ENCODE data around the gene ALG10B.
"Not testable (repeated sequence)": the region's sequence is repeated elsewhere in the genome, so short reads cannot be mapped to it uniquely, and the experiment has no call there.

ALG10B gene

GRCh38 chr12:38332814-38333213, 16.2 kb downstream of the ALG10B start:
- H3K4me3 ChIP-seq (ENCODE audit: low read depth, low read length), result no peak overlapping the region
- no peaks in the 10 kb centered on the region for H3K4me1 ChIP-seq
- TF ChIP-seq CTCF (IDR thresholded peaks at IDR 0.05; ENCODE audit: low read depth, low read length), result no peak
- no peaks in the 10 kb centered on the region for H3K36me3 ChIP-seq
- H3K9me3 ChIP-seq, result no peaks in the 10 kb centered on the region
- no peaks in the 10 kb centered on the region for H3K27me3 ChIP-seq
- no peak for DNase-seq

DNA sequence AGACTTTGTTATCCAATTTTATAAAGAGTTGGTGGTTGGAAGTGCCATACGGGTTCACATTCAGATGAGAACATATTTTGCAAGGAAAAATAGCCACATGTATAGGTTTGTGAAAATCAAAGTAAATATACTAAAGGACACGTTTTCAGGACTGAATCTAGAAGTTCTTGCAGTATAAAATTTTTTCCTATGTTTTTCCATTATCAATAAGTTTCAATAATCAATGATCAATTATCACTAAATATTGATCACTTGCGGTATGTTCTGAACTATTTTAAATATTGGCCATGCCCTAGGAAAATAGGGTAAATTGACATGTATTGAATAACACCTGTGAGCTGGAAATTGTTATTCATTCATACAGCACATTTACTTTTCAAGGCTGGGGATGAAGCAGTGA, 25.9 kb downstream of the ALG10B start:
- Histone ChIP-seq H3K27me3 (no peaks in the 10 kb centered on the region), H3K36me3 (no peaks in the 10 kb centered on the region), H3K4me1 (no peaks in the 10 kb centered on the region), H3K9me3 (no peaks in the 10 kb centered on the region), H3K4me3 (ENCODE audit: low read depth, low read length) (no peak overlapping the region)
- DNase-seq, result no peak
- no peak for TF ChIP-seq CTCF (IDR thresholded peaks at IDR 0.05; ENCODE audit: low read depth, low read length)

DNA sequence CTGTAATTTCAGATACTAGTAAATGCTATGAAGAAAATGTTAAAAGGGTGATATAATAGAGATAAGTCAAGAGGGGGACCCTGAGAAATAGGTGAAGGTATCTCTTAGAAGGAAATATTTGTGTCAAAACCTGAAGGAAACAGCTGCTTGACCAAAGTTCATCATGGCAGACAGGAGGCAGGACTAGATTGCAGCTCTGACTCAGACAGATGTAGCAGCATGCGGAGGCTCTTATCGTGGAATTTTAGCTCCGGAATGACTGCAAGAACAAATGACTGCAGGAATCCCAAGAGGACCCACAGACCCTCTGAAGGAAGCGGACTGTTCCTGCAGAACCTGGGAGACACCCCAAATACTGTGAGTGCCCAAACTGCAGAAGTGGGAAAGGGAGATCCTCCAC, 26.7 kb downstream of the ALG10B start:
- H3K36me3 ChIP-seq; H3K4me3 ChIP-seq (ENCODE audit: low read depth, low read length); DNase-seq; H3K27me3 ChIP-seq; H3K9me3 ChIP-seq; H3K4me1 ChIP-seq: not testable (repeated sequence)

GRCh38 chr12:38343916-38344315, 27.3 kb downstream of the ALG10B start:
- DNase-seq; H3K27me3 ChIP-seq; H3K9me3 ChIP-seq; H3K4me1 ChIP-seq; H3K36me3 ChIP-seq; H3K4me3 ChIP-seq (ENCODE audit: low read depth, low read length): not testable (repeated sequence)

- no peaks in the 10 kb centered on the region for H3K27me3 ChIP-seq
- no peaks in the 10 kb centered on the region for H3K36me3 ChIP-seq
- H3K4me3 ChIP-seq (ENCODE audit: low read depth, low read length), result no peak overlapping the region
- no peaks in the 10 kb centered on the region for H3K4me1 ChIP-seq
- no peak for TF ChIP-seq CTCF (IDR thresholded peaks at IDR 0.05; ENCODE audit: low read depth, low read length)
- no peak for DNase-seq
- H3K9me3 ChIP-seq, result no peaks in the 10 kb centered on the region
Measured at GRCh38 chr12:38350342-38351174, 34.0 kb downstream of the ALG10B start.

DNA sequence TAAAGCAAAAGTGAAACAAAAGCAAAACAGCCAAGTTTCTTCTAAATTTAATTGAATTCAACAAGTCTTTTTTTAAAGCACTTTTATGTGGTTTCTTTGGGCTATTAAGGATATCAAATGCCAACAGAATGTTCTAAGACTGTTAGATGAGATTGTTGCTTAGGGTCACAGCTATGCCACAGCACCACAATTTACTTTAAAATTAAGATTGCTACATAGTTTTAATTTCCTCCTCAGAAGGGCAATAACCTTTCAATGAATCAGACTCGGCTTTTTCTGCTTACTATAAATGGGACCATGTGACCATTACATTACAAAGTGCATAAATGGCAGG, 34.6 kb downstream of the ALG10B start:
- not testable (repeated sequence) for H3K27me3 ChIP-seq; H3K9me3 ChIP-seq; H3K4me3 ChIP-seq (ENCODE audit: low read depth, low read length); DNase-seq; H3K36me3 ChIP-seq; H3K4me1 ChIP-seq

DNA sequence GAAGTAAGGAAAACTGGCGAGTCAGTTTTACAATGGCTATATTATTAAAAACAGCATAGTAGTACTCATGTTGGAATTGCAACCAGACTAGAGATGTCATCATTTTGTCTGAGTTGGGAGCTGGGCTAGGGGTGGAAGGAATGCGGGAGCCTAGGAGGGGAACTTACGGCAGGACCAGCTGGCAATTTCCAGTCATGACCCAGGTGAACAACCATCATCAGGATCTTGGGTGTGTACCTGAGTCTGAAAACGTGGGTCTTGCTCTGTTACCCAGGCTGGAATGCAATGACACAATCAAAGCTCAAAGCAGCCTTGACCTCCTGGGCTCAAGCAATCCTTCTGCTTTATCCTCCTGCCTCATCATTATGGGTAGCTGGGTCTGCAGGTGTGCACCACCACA, 50.9 kb downstream of the ALG10B start:
- Histone ChIP-seq H3K9me3 (no peaks in the 10 kb centered on the region), H3K36me3 (no peaks in the 10 kb centered on the region), H3K27me3 (no peaks in the 10 kb centered on the region), H3K4me1 (no peaks in the 10 kb centered on the region), H3K4me3 (ENCODE audit: low read depth, low read length) (no peak overlapping the region)
- no peak for TF ChIP-seq CTCF (IDR thresholded peaks at IDR 0.05; ENCODE audit: low read depth, low read length)
- no peak for DNase-seq

DNA sequence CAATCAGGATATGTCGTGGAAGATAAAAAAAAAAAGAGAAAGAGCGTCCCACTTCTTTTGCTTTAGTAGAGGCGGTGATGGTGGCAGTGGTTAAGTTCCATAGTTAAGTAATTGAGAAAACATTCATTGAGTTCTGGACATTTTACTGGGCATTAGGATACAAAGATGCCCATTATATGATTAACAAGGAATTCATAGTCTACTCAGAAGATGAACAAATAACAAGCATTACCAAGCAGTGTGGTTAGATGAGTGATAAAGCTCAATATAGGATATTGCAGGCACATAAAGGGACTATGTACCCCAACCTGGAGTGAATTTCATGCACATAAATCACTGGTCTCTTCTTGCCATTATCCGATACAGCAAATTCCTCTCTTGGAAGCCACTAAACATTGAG, 53.7 kb downstream of the ALG10B start:
- Histone ChIP-seq H3K4me1 (no peaks in the 10 kb centered on the region), H3K4me3 (ENCODE audit: low read depth, low read length) (no peak overlapping the region), H3K27me3 (no peaks in the 10 kb centered on the region), H3K36me3 (no peaks in the 10 kb centered on the region), H3K9me3 (no peaks in the 10 kb centered on the region)
- no peak for DNase-seq
- no peak for TF ChIP-seq CTCF (IDR thresholded peaks at IDR 0.05; ENCODE audit: low read depth, low read length)

Data from BE2C (cell line).